H1 (cell line): Measurements from ENCODE around the gene PXT1. TPM values are rescaled to one million over a fixed set of nuclear protein-coding genes. Genes with fewer than 3 reads are reported as not detected.

Experiments
- RAD21 ChIP-seq, 2 experiments: IDR thresholded peaks in 1 of 2; conservative IDR thresholded peaks in 1 of 2; 2 replicates each; pipeline ENCODE4 v1.6.1; 2011; ENCODE audit warnings: low read depth in 2 of 2, low read length in 2 of 2, improper control_type of control experiment in 1 of 2, inconsistent platforms in 1 of 2, mild to moderate bottlenecking in 1 of 2, moderate library complexity in 1 of 2
- RNF2 ChIP-seq: fragments of 200-900, 300-1000 bp; sonication (generic); IDR thresholded peaks from 2 replicates; pipeline ENCODE4 v1.7.1; 2016; ENCODE audit warnings: borderline replicate concordance, low read depth, mild to moderate bottlenecking, antibody characterized with exemption, low read length; ENCODE audit not compliant: poor library complexity, severe bottlenecking; ENCODE audit errors: missing control alignments
- SIRT6 ChIP-seq: IDR thresholded peaks from one replicate; pipeline ENCODE4 v1.7.1; 2012; ENCODE audit warnings: low read length, inconsistent platforms
- ZNF274 ChIP-seq: IDR thresholded peaks from 2 replicates; pipeline ENCODE4 v1.7.0; 2012; ENCODE audit warnings: low read length, borderline replicate concordance; ENCODE audit errors: extremely low read depth
- polyA plus RNA-seq, 7 experiments: library from polyadenylated mRNA; depleted of rRNA in 3 of 7; stranded (reverse) in 5 of 7; unstranded in 2 of 7; fragments of >200 nt in 5 of 7; fragments of 200-250 nt in 2 of 7; gene quantifications; 1 replicate in 5 of 7; 2 replicates in 1 of 7; 4 replicates in 1 of 7; pipeline versions ENCODE4 v1.2.1 to v1.2.3, GENCODE V29; 2011 to 2013; ENCODE audit warnings: missing spikeins in 2 of 7, mixed read lengths in 2 of 7
- total RNA-seq: library from RNA; stranded (reverse); fragmentation: NEBNext Ultra II Directional; extraction: Animal tissue kit (Norgen Biotek cat#: 25700); gene quantifications from 2 replicates; pipeline ENCODE4 v1.2.1, GENCODE V29; 2021

Gene PXT1
- total and polyA plus RNA-seq, 2 of the 8 experiments (the other 6 are each of a cell fraction or from before 2014, with no cell fraction given): 0.06 TPM; not detected in 1

DNA sequence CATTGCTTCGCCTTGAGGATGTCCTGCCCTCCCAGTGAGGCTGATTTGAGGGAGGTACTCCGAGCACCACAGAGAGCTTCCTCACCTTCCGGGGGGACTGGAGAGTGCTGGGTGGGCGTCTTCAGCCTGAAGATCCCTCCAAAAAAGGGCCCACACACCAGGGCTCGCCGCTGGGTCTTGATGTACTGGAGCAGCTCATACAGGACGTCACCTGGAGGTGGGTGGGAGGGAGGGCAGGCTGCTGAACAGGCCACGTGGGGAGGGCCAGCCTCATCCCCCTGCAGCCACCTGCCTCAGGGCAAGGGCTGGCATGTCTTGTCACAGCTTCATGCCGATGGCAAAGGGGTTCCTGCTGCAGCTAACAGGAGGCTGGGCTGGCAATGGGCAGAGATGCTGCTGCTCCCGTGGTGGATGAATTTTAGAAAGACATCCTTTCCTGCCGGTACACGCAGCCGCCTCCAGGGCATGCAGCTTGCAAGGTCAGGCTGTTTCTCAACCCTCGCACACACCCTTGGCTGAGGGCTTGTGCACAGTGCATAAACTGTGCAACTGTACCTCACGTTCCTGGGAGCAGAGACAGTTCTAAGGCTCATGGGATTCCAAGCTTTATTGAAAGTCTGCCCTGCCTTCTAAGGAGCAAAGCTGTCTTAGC, 69.2 kb downstream of the PXT1 start (continued):
- no peak for TF ChIP-seq ZNF274
- no peak for TF ChIP-seq SIRT6
- TF ChIP-seq RNF2: no peak
- no peak for TF ChIP-seq RAD21 (IDR thresholded peaks at IDR 0.05 in 1 of 2, conservative IDR thresholded peaks at IDR 0.05 in 1 of 2; ENCODE audit: low read depth in 2 of 2, low read length in 2 of 2)
